Fibroblast of mammary gland (primary cell): ENCODE measurements around the gene QKI.

Source experiments
- DNase-seq: peaks from one replicate; pipeline ENCODE4 v3.0.0-alpha.2; 2010; ENCODE audit warnings: low read depth
- H3K4me3 ChIP-seq: 2 replicates; pipeline ENCODE4 v1.5.1; 2011; ENCODE audit warnings: low read depth, mild to moderate bottlenecking, low read length, moderate library complexity; ENCODE audit not compliant: control insufficient read depth
- TF ChIP-seq, protein P1 (sequence below): conservative IDR thresholded peaks from 2 replicates; pipeline ENCODE4 v1.5.1; 2011; ENCODE audit warnings: low read depth, low read length, inconsistent platforms; ENCODE audit not compliant: control insufficient read depth, insufficient read depth

QKI gene

DNA sequence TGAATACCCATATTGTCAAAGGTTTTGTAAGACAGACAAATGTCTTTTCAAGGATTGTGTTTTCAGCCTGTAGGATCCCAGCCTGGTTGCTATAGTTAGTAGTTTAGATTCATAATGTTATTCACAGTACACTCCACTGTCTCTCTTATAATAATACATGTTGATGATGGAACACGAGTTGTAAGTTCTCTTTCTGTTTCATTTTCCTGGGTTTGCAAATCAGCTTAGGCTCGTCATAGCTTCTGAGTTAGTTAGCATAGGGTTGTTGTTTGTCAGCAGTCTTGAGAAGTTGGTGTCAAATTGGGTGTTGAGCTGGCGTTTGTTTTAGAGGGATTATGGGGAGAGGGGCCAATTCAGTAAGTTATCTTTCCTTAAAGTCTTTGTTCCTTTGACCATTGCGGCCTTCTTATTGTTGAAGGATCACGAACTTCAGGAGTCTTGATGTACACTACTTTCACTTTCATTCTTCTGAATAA, 45.8 kb downstream of the QKI start:
- DNase-seq, result peak; percentile 64
- TF ChIP-seq, protein P1, sequence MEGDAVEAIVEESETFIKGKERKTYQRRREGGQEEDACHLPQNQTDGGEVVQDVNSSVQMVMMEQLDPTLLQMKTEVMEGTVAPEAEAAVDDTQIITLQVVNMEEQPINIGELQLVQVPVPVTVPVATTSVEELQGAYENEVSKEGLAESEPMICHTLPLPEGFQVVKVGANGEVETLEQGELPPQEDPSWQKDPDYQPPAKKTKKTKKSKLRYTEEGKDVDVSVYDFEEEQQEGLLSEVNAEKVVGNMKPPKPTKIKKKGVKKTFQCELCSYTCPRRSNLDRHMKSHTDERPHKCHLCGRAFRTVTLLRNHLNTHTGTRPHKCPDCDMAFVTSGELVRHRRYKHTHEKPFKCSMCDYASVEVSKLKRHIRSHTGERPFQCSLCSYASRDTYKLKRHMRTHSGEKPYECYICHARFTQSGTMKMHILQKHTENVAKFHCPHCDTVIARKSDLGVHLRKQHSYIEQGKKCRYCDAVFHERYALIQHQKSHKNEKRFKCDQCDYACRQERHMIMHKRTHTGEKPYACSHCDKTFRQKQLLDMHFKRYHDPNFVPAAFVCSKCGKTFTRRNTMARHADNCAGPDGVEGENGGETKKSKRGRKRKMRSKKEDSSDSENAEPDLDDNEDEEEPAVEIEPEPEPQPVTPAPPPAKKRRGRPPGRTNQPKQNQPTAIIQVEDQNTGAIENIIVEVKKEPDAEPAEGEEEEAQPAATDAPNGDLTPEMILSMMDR, result no peak
- H3K4me3 ChIP-seq, result peak overlapping the region; percentile 44

DNA sequence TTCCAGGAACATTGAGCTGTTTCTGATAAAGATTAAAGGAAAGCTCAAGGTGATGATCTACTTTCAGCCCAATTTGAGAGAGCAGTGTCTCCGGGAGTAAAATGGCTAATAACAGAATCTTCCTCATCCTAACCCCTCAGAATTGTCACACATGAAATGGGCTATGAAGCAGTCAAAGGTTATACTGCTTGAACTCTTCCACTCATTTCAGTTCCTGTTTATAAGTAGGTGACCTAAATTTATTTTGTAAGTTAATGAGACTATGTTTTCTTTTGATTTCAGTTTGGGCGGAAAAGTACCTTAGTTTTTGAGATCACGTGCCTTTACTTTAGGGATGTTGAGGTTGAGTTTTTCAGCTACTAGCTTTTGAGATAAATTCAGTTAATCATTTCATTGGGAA, 47.2 kb downstream of the QKI start:
- no peak overlapping the region for H3K4me3 ChIP-seq
- TF ChIP-seq, protein P1, result no peak
- no peak for DNase-seq

- TF ChIP-seq, protein P1, result no peak
- DNase-seq, result no peak
- no peak overlapping the region for H3K4me3 ChIP-seq
Observed at GRCh38 chr6:163463180-163463579, 48.7 kb downstream of the QKI start.

DNA sequence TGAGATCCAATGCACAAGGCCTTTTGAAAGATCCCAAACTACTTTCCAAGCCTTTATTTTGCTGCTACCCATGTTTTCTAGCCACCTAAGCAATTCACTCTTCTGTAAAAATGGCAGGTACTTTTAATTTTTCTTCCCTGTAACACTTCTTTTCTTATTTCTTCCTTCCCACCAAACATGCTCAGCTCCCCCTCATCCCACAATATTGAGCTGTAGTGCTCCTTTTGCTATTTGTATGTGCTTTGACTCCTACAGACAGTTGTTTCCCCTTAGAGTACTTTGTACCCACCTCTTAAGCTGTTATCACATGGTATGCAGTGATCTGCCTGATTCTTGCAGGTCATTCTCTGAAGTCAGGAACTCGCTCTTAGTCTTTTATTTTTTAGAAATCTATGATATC, 49.3 kb downstream of the QKI start:
- TF ChIP-seq, protein P1, result no peak
- no peak overlapping the region for H3K4me3 ChIP-seq
- DNase-seq, result no peak

- TF ChIP-seq, protein P1, result no peak
- no peak for DNase-seq
- no peak overlapping the region for H3K4me3 ChIP-seq
Observed at GRCh38 chr6:163466839-163467390, 52.4 kb downstream of the QKI start.

- TF ChIP-seq, protein P1, result no peak
- no peak for DNase-seq
- no peak overlapping the region for H3K4me3 ChIP-seq
Observed at GRCh38 chr6:163468738-163469137, 54.2 kb downstream of the QKI start.
